HG03520 (cell line): Measurements from ENCODE around the gene RPL4.
"Not testable (repeated sequence)": the region's sequence is repeated elsewhere in the genome, so short reads cannot be mapped to it uniquely, and the experiment has no call there.

Experiments used
- ATAC-seq: cut with Tn5 transposase; IDR thresholded peaks from one replicate; pipeline ENCODE4 v1.9.1; 2021; ENCODE audit warnings: mild to moderate bottlenecking, moderate library complexity; ENCODE audit not compliant: unreplicated experiment

The RPL4 gene

GRCh38 chr15:66504563-66505429 is at the start of gene RPL4, which contains the start of gene ZWILCH:
RPL4 (minus strand) TSS chr15:66504855; CDS start chr15:66504790, 65 bp downstream.
ZWILCH (plus strand) TSS chr15:66505326; CDS start chr15:66505339, 13 bp downstream.
- ATAC-seq: peak; percentile 81

DNA sequence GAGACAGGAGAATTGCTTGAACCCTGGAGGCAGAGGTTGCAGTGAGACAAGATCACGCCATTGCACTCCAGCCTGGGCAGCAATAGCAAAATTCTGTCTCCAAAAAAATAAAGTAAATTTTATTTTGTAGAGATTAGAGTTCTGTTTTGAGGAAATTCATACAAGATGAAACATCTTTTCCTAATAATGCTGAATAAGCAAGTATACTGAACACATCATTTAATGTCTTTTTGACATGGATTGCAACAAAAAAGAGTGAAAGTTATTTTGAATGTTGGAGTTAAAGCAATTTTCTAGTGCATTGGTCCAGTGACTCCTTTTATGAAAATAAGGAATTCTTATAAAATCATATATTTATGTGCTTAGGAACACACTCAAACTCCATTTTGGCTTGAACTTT is 40.6 kb upstream of the RPL4 start:
- ATAC-seq: no peak

DNA sequence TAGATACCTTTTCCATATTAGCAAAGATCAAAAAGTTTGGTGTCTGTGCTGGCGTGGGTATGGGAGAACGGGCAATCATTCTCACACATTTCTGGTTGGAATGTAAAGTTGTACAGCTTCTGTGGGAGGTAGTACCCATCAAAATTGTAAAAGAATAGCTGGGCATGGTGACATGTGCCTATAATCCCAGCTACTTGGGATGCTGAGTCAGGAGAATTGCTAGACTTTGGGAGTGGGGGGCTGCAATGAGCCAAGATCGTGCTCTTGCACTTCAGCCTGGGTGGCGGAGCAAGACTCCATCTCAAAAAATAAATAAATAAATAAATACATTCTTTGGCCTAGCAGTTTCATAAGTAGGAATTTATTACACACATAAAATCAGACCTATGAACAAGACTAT is 38.2 kb upstream of the RPL4 start:
- ATAC-seq: no peak

DNA sequence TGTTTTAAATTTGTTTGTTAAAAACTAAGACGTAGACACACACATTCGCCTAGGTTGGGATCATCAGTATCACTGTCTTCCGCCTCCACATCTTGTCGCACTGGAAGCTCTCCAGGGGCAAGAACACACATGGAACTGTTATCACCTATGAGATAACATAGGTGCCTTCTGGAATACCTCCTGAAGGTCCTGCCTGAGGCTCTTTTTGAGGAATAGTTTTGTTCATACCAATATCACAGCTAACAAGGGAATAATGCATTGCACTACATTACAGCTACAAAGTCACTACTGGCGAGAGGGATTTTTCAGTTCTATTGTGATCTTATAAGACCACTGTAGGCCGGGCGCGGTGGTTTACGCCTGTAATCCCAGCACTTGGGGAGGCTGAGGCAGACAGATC is 30.4 kb upstream of the RPL4 start:
- ATAC-seq: no peak

DNA sequence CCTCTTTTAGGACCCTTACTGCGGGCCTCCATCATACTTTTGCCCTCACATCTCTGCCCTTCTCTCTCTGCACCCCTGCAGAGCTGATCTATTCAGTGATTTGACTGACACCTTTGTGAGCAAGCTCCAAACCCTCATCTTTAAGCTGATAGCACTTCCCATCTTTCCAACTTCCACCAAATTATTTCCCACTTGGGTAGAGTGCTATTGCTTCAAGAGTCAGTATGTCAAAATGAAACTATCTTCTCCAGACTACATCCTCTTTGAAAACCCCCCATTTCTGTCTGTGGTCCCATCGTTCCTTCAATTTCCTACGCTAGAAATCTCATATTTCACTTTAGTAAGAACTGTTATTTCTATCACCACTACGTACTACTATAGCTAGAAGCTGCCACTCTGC is 20.2 kb upstream of the RPL4 start:
- ATAC-seq: no peak

GRCh38 chr15:66523926-66524325 is 19.3 kb upstream of the RPL4 start:
- no peak for ATAC-seq

GRCh38 chr15:66515901-66516322 is 11.3 kb upstream of the RPL4 start:
- ATAC-seq: no peak

- ATAC-seq: no peak
Observed at GRCh38 chr15:66514586-66514985, 9.9 kb upstream of the RPL4 start.

DNA sequence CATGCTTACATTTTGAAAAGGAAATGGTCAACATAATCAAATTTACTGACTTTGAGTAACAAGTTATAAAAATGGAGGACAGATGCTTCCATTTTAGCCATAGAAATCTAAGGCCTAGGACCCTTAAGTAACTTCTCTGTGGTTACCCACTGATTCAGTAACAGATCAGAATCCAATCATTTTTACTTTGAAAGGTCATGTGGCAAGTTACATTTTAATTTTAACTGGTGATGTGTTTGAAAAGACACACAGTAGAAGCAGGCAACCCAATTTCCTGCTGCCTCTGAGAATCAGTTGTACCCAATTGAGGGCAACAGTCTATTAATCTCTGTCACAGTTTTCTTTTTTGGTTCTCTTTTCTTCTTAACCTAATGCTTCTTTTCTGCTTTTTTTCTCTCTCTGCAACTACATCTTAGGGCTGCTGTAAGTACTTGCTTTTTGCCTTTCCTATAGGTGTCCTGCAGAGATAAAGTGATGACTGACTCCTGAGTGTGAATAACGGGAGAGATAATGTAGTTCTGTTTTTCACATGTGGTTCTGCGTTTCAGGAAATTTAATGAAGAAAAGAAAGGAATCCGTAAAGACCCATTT is 3.7 kb upstream of the RPL4 start:
- ATAC-seq: no peak

DNA sequence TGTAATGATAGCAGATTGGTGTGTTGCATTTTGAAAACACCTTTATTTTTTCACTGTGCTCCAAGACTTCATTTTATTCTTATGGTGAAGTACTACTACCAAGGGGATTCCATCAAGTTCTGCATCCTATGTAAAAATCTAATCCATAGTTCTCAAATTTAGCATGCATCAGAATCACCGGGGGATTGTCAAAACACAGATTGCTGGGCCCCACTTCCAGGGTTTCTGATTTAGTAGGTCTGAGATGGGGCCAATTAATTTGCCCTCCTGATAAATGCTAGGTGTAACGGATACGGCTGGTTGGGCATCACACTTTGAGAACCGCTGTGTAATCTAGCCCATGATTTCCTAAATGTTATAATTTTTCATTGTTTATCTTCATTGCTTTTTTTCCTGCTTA is 1.2 kb upstream of the RPL4 start:
- ATAC-seq: no peak

- no peak for ATAC-seq
Observed at GRCh38 chr15:66505430-66505811, 766 bp upstream of the RPL4 start.

- no peak for ATAC-seq
Observed at GRCh38 chr15:66503780-66504562, 684 bp downstream of the RPL4 start.

DNA sequence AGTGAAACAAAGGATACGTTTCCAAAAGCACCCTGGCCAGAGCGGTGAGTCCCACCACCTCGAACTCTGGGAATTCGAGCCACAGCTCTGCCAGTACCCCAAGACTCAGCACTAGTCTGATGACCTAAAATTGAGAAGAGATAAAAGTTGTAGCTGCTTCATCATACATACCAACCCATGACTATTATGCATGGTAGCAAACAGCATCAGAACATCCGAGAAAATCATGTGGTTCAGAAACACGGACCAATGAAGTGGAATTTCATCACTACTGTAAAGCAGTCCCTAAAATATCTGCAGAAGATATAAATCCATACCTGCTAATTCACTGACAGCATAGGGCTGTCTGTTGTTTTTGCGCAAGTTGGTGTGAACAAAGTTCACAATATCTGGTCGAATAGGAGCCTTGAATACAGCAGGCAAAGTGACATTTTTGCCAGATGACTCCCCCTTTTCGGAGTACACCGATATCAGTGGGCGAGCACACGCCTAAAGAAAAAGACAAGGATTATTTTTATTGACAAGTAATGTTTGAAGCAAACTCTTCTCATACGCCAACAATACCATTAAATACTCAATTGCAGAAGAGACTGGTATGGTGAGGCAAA is 1.5 kb downstream of the RPL4 start:
- not testable (repeated sequence) for ATAC-seq

DNA sequence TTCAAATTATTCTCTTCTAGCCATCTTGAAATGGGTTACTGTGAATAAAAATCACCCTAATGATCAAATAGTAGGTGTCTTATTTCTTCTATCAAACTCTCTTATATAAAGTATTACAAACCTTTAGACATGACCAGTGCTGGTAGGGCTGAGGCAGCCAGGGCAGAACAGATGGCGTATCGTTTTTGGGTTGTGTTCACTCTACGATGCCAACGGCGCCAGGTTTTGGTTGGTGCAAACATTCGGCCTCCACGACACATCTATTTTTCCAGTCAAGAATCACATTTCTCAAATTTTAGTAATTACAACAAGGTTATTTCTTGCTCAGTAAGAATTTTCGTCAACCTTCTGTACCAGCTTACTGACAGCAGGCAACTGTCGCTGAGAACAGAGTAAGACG is 2.2 kb downstream of the RPL4 start:
- ATAC-seq: no peak

DNA sequence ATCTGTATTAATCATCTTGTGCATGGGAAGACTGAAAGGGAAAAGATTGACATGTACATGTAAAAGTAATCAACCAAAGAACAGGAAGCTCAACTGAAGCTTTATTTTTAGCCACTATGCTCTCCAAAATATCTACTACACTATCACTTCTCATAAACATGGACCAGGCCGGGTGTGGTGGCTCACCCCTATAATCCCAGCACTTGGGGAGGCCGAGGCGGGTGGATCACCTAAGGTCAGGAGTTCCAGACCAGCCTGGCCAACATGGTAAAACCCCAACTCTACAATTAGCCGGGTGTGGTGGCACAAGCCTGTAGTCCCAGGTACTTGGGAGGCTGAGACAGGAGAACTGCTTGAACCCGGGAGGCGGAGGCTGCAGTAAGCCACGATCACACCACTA is 4.3 kb downstream of the RPL4 start:
- ATAC-seq: not testable (repeated sequence)

DNA sequence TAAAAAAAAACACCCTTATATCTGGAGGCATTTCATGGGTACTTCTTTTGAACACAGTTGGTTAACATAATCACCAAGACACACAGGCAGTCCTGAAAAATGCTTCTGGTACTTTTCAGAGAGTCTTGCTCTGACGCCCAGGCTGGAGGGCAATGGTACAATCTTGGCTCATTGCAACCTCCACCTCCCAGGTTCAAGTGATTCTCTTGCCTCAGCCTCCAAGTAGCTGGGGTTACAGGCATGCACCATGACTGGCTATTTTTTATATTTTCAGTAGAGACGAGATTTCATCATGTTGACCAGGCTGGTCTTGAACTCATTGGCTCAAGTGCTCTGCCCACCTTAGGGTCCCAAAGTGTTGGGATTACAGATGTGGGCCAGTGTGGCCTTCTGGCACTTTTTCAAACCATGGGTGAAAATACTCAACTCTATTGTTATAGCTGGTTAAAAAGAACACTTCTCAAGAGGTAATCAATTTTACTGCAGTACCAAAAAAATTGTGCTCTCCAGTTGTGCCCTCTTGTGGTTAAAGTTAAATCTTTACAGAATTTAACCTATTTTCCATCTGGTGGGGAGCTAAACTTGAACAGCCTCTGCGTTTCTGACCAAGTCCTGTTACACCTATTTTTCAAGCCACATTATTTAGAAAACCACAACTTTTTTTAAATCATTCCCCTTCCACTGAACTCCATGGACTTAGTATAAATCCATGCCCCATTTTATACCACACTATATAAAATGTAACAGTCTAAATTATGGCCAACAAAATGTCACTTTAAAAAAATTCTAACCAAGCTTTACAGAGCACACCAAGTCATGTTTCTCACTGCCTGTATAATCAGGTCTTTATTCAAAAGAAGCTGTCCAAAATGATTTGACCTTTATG is 5.9 kb downstream of the RPL4 start:
- no peak for ATAC-seq

- peak; percentile 80 for ATAC-seq
Observed at GRCh38 chr15:66497502-66498455, 6.9 kb downstream of the RPL4 start, which contains the start of gene SNAPC5. SNAPC5 (minus strand) TSS chr15:66497762; CDS start chr15:66497731, 31 bp downstream.

- ATAC-seq: peak; percentile 7
Observed at GRCh38 chr15:66496951-66497501, 7.6 kb downstream of the RPL4 start.

DNA sequence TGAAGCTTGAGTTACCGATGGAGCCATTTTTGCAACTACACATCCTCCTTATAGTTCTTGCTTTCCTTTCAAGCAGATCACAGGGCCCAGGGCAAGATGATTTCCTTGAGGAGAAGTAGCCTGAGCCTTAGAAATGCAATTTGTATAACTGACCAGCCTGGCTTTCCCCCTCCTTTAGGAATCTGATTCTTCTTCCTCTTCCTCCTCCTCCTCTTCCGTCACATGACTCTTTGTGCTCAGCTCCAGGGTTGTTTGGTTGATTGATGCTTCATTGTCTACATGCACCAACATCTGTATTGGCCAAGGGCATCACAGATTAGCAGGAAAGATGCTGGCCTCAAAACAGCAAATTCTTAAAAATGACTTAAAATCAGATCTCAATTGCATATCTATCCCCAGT is 10.4 kb downstream of the RPL4 start:
- no peak for ATAC-seq
